Smooth muscle cell (in vitro differentiated cells): ENCODE measurements around the gene MT1G. TPM values are rescaled to one million over a fixed set of nuclear protein-coding genes. Genes with fewer than 3 reads are reported as not detected.

ENCODE experiments used
- DNase-seq: peaks from one replicate; lab custom pipeline; 2025; ENCODE audit not compliant: unreplicated experiment; lab: John Stamatoyannopoulos, UW
- H2AFZ ChIP-seq: fragments of 200-600 bp; sonication (generic); 2 replicates; pipeline ENCODE4 v1.6.0; 2016; ENCODE audit warnings: antibody characterized with exemption, low read depth, mild to moderate bottlenecking
- H3F3A ChIP-seq: fragments of 200-600 bp; sonication (generic); 2 replicates; pipeline ENCODE4 v1.6.0; 2017; ENCODE audit warnings: antibody characterized with exemption, low read depth
- H3K27ac ChIP-seq: fragments of 200-600 bp; sonication (generic); 2 replicates; pipeline ENCODE4 v1.5.1; 2016; ENCODE audit warnings: low read depth, mild to moderate bottlenecking
- H3K27me3 ChIP-seq: fragments of 200-600 bp; sonication (generic); 2 replicates; pipeline ENCODE4 v1.6.1; 2016; ENCODE audit warnings: low read depth, mild to moderate bottlenecking
- H3K36me3 ChIP-seq: fragments of 200-600 bp; sonication (generic); 2 replicates; pipeline ENCODE4 v1.5.1; 2016; ENCODE audit warnings: low read depth
- H3K4me1 ChIP-seq: fragments of 200-600 bp; sonication (generic); 2 replicates; pipeline ENCODE4 v1.5.1; 2016; ENCODE audit warnings: low read depth
- H3K4me2 ChIP-seq: fragments of 200-600 bp; sonication (generic); 2 replicates; pipeline ENCODE4 v1.6.0; 2016; ENCODE audit warnings: mild to moderate bottlenecking
- H3K4me3 ChIP-seq: fragments of 200-600 bp; sonication (generic); 2 replicates; pipeline ENCODE4 v1.5.1; 2016; ENCODE audit warnings: mild to moderate bottlenecking
- H3K79me2 ChIP-seq: fragments of 200-600 bp; sonication (generic); 2 replicates; pipeline ENCODE4 v1.6.0; 2016; ENCODE audit warnings: low read depth, mild to moderate bottlenecking
- H3K9ac ChIP-seq: fragments of 200-600 bp; sonication (generic); 2 replicates; pipeline ENCODE4 v1.6.0; 2016; ENCODE audit warnings: low read depth
- H3K9me3 ChIP-seq: fragments of 200-600 bp; sonication (generic); replicated peaks from 2 replicates; pipeline ENCODE4 v1.5.1; 2016; ENCODE audit warnings: low read depth
- H4K20me1 ChIP-seq: fragments of 200-600 bp; sonication (generic); 2 replicates; pipeline ENCODE4 v1.6.0; 2016; ENCODE audit warnings: low read depth
- WGBS: methylation state at CpG from one replicate; pipeline ENCODE4 v1.1.7; 2016; ENCODE audit warnings: low lambda C conversion rate; 5-methylcytosine and 5-hydroxymethylcytosine counted together
- polyA plus RNA-seq: library from polyadenylated mRNA; unstranded; fragments of >200 nt; fragmentation: Nextera tagmentation; extraction: Ambion mirVana; gene quantifications from 2 replicates; pipeline ENCODE4 v1.2.1, GENCODE V29; 2016
- total RNA-seq: library from RNA; depleted of rRNA; stranded (reverse); fragments of >200 nt; gene quantifications from 2 replicates; pipeline ENCODE4 v1.2.3, GENCODE V29; 2014
- TF ChIP-seq, protein P1 (sequence below): fragments of 200-600 bp; sonication (generic); IDR thresholded peaks from 2 replicates; pipeline ENCODE4 v1.5.1; 2017; ENCODE audit warnings: borderline replicate concordance, mild to moderate bottlenecking, antibody characterized with exemption; ENCODE audit not compliant: insufficient read depth, poor library complexity, severe bottlenecking

Gene MT1G
- total and polyA plus RNA-seq, 2 experiments from 2014 or later: not detected

- no peaks in the 10 kb centered on the region for H3K4me1 ChIP-seq
- H3K9ac ChIP-seq: no peak overlapping the region
- H4K20me1 ChIP-seq: no peaks in the 10 kb centered on the region
- peaks cover 5% of the 10 kb centered on the region for H3K27me3 ChIP-seq
- DNase-seq: no peak
- H3K4me2 ChIP-seq: no peak overlapping the region
- H3K4me3 ChIP-seq: no peak overlapping the region
- H3F3A ChIP-seq: no peaks in the 10 kb centered on the region
- WGBS: 95% methylated on average over 7 of the region's 7 CpGs
- H3K9me3 ChIP-seq: no peaks in the 10 kb centered on the region
- H2AFZ ChIP-seq: no peak overlapping the region
- no peaks in the 10 kb centered on the region for H3K36me3 ChIP-seq
- H3K79me2 ChIP-seq: no peaks in the 10 kb centered on the region
- no peak overlapping the region for H3K27ac ChIP-seq
- TF ChIP-seq, protein P1, sequence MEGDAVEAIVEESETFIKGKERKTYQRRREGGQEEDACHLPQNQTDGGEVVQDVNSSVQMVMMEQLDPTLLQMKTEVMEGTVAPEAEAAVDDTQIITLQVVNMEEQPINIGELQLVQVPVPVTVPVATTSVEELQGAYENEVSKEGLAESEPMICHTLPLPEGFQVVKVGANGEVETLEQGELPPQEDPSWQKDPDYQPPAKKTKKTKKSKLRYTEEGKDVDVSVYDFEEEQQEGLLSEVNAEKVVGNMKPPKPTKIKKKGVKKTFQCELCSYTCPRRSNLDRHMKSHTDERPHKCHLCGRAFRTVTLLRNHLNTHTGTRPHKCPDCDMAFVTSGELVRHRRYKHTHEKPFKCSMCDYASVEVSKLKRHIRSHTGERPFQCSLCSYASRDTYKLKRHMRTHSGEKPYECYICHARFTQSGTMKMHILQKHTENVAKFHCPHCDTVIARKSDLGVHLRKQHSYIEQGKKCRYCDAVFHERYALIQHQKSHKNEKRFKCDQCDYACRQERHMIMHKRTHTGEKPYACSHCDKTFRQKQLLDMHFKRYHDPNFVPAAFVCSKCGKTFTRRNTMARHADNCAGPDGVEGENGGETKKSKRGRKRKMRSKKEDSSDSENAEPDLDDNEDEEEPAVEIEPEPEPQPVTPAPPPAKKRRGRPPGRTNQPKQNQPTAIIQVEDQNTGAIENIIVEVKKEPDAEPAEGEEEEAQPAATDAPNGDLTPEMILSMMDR: no peak
These were observed 18.9 kb upstream of the MT1G start for GRCh38 chr16:56686758-56687157.

DNA sequence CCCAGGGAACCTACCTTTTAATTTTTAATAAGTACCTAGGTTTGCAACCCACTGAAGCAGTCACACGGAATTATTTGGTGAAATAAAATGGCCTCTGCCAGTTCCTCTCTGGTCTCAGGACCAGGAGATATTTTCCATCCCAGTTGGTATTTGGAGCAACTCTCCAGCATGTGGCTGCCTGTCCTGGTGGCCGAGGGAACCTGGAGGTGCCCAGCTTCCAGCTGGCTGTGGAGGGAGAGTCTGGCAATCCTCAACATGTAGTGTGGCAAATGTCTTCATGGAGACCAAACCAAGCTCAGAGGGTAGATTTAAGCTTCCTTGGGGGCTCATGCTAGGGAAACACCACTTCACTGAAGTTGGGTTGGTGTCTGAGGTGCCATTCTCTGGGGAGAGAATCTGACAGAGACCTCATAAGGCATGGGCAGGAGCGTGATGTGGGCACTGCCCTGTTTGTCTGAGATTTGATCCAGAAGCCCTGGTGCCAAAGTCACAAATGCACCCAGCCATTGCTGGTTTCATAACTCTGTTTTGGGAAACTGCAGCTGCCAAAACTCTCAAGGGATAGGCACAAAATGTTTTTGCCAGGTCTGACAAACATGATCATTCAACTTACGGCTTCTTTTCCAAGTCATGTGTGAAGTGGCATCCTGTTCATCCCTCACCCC lies 17.2 kb upstream of the MT1G start:
- Histone ChIP-seq H3K4me1 (no peaks in the 10 kb centered on the region), H3K79me2 (no peaks in the 10 kb centered on the region), H3K9ac (no peak overlapping the region), H3K4me2 (no peak overlapping the region), H3F3A (no peaks in the 10 kb centered on the region), H3K36me3 (no peaks in the 10 kb centered on the region), H3K27ac (no peak overlapping the region), H4K20me1 (no peaks in the 10 kb centered on the region), H3K9me3 (no peaks in the 10 kb centered on the region), H3K27me3 (peaks cover 5% of the 10 kb centered on the region), H3K4me3 (no peak overlapping the region), H2AFZ (no peak overlapping the region)
- DNase-seq: no peak
- TF ChIP-seq, protein P1: no peak
- 88% methylated on average over 4 of the region's 4 CpGs for WGBS

DNA sequence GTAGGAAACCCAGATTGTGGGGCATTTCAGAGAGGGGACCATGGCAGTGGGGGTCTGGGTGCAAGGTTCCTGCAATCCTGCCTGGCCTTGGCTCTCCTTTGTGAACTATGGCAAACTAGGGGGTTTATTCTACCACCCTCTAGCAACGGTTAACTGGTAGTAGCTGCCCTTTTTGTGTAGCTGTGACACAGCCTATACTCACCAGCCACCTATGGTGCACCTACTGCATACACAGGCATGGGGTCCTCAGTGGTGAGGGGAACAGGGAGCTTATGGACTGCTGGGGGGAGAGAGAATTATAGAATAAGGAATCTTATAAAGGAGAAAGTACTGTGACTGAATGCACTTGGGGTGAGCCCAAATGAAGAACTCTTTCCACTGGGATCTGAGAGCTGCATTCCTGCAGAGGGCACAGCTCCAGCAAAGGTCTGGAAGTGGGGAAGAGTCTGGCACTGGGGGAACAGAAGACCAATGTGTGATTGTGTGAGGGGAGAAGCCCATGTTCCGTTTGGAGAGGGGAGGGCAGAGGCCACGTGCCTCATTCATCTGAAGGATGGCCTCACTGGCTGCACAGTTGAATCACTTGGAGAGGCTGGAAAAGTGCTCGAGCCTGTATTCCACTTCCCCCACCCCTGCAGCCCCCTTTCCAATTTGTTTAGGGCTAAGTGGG lies 16.5 kb upstream of the MT1G start:
- H3K36me3 ChIP-seq: no peaks in the 10 kb centered on the region
- WGBS: 79% methylated on average over 4 of the region's 4 CpGs
- H3K27ac ChIP-seq: no peak overlapping the region
- no peak overlapping the region for H3K9ac ChIP-seq
- no peak overlapping the region for H2AFZ ChIP-seq
- no peaks in the 10 kb centered on the region for H3K79me2 ChIP-seq
- no peak for DNase-seq
- H3K27me3 ChIP-seq: peaks cover 5% of the 10 kb centered on the region
- H3K4me1 ChIP-seq: no peaks in the 10 kb centered on the region
- TF ChIP-seq, protein P1: no peak
- no peak overlapping the region for H3K4me2 ChIP-seq
- no peaks in the 10 kb centered on the region for H3K9me3 ChIP-seq
- no peak overlapping the region for H3K4me3 ChIP-seq
- H3F3A ChIP-seq: no peaks in the 10 kb centered on the region
- no peaks in the 10 kb centered on the region for H4K20me1 ChIP-seq
